Chondrocyte (in vitro differentiated cells): ENCODE data around the gene DPPA4. TPM values are rescaled to one million over a fixed set of nuclear protein-coding genes. Genes with fewer than 3 reads are reported as not detected.
"Not testable (repeated sequence)": the region's sequence is repeated elsewhere in the genome, so short reads cannot be mapped to it uniquely, and the experiment has no call there.

Source experiments
- DNase-seq: peaks from one replicate; pipeline ENCODE4 v3.0.0; 2021; ENCODE audit warnings: mixed read lengths, low spot score
- H3K27ac Mint-ChIP-seq: one replicate; pipeline ENCODE4 v1.8.0; 2021; ENCODE audit warnings: mild to moderate bottlenecking, moderate library complexity, mixed read lengths; ENCODE audit not compliant: unreplicated experiment
- H3K27me3 Mint-ChIP-seq: 2 replicates; pipeline ENCODE4 v1.8.0; 2021; ENCODE audit warnings: low read depth, mixed read lengths
- H3K36me3 Mint-ChIP-seq: 2 replicates; pipeline ENCODE4 v1.8.0; 2021; ENCODE audit warnings: low read depth, mixed read lengths
- H3K4me1 Mint-ChIP-seq: 2 replicates; pipeline ENCODE4 v1.8.0; 2021; ENCODE audit warnings: low read depth, mild to moderate bottlenecking, mixed read lengths
- H3K4me3 Mint-ChIP-seq: one replicate; pipeline ENCODE4 v1.8.0; 2021; ENCODE audit warnings: mild to moderate bottlenecking, moderate library complexity, mixed read lengths; ENCODE audit not compliant: unreplicated experiment
- H3K9me3 Mint-ChIP-seq: 2 replicates; pipeline ENCODE4 v1.8.0; 2021; ENCODE audit warnings: low read depth, mixed read lengths
- CTCF ChIP-seq: fragments of 200-600 bp; sonication (generic); IDR thresholded peaks from 2 replicates; pipeline ENCODE4 v1.5.0; 2021; ENCODE audit warnings: antibody characterized with exemption, mild to moderate bottlenecking, moderate library complexity
- long read RNA-seq: library from polyadenylated mRNA; stranded (forward); transcript quantifications from one replicate; pipeline ENCODE4 v2.0.0, GENCODE V29; 2021
- total RNA-seq: library from RNA; stranded (reverse); gene quantifications from 3 replicates; pipeline ENCODE4 v1.2.1, GENCODE V29; 2021

Gene DPPA4
- 0.22 to 0.37 TPM (median 0.33 TPM) in 3 replicates for total RNA-seq
- long read RNA-seq: 0 reads

- no peak for TF ChIP-seq CTCF
- peaks cover 10% of the 10 kb centered on the region for H3K4me1 Mint-ChIP-seq
- H3K36me3 Mint-ChIP-seq: no peaks in the 10 kb centered on the region
Measured at GRCh38 chr3:109337393-109337792, at the start of gene DPPA4. TSS of gene DPPA4 (minus strand) at chr3:109337546. CDS start at chr3:109337517, 29 bp downstream.

GRCh38 chr3:109385442-109386318 is 48.3 kb upstream of the DPPA4 start:
- Mint-ChIP-seq H3K4me3 (no peak overlapping the region), H3K27ac (no peak overlapping the region)

More at GRCh38 chr3:109337393-109337792, at the start of gene DPPA4:
- H3K27ac Mint-ChIP-seq: peak within 1 kb of the TSS; percentile 7
- H3K9me3 Mint-ChIP-seq: no peaks in the 10 kb centered on the region
- peaks cover 6% of the 10 kb centered on the region for H3K27me3 Mint-ChIP-seq
- H3K4me3 Mint-ChIP-seq: peak within 1 kb of the TSS; percentile 72
- DNase-seq: no peak

GRCh38 chr3:109384164-109384563 is 46.8 kb upstream of the DPPA4 start:
- peaks cover 7% of the 10 kb centered on the region for H3K27me3 Mint-ChIP-seq
- H3K27ac Mint-ChIP-seq: no peak overlapping the region
- H3K4me1 Mint-ChIP-seq: peaks cover 4% of the 10 kb centered on the region
- no peaks in the 10 kb centered on the region for H3K36me3 Mint-ChIP-seq
- no peak overlapping the region for H3K4me3 Mint-ChIP-seq
- TF ChIP-seq CTCF: no peak
- DNase-seq: no peak
- H3K9me3 Mint-ChIP-seq: no peaks in the 10 kb centered on the region

More at GRCh38 chr3:109385442-109386318, 48.3 kb upstream of the DPPA4 start:
- TF ChIP-seq CTCF: no peak
- DNase-seq: no peak
- H3K9me3 Mint-ChIP-seq: no peaks in the 10 kb centered on the region
- H3K27me3 Mint-ChIP-seq: peaks cover 10% of the 10 kb centered on the region
- no peaks in the 10 kb centered on the region for H3K36me3 Mint-ChIP-seq
- peaks cover 4% of the 10 kb centered on the region for H3K4me1 Mint-ChIP-seq

GRCh38 chr3:109382588-109382987 is 45.2 kb upstream of the DPPA4 start:
- peaks cover 4% of the 10 kb centered on the region for H3K4me1 Mint-ChIP-seq
- no peak overlapping the region for H3K27ac Mint-ChIP-seq
- TF ChIP-seq CTCF: no peak
- no peak for DNase-seq
- no peaks in the 10 kb centered on the region for H3K36me3 Mint-ChIP-seq
- H3K27me3 Mint-ChIP-seq: peaks cover 6% of the 10 kb centered on the region
- no peaks in the 10 kb centered on the region for H3K9me3 Mint-ChIP-seq
- H3K4me3 Mint-ChIP-seq: no peak overlapping the region

GRCh38 chr3:109375975-109376374 is 38.6 kb upstream of the DPPA4 start:
- Mint-ChIP-seq H3K36me3 (no peaks in the 10 kb centered on the region), H3K4me1 (no peaks in the 10 kb centered on the region), H3K9me3 (peaks cover 2% of the 10 kb centered on the region), H3K27me3 (no peaks in the 10 kb centered on the region), H3K4me3 (no peak overlapping the region), H3K27ac (no peak overlapping the region)
- TF ChIP-seq CTCF: no peak
- DNase-seq: no peak

GRCh38 chr3:109374434-109374833 is 37.1 kb upstream of the DPPA4 start:
- H3K27ac Mint-ChIP-seq, H3K4me3 Mint-ChIP-seq, H3K9me3 Mint-ChIP-seq, DNase-seq, H3K27me3 Mint-ChIP-seq, H3K4me1 Mint-ChIP-seq, H3K36me3 Mint-ChIP-seq: not testable (repeated sequence)
